Mucosa of gallbladder (tissue), 1 donor: Measurements from ENCODE around the gene C1orf226. TPM values are rescaled to one million over a fixed set of nuclear protein-coding genes. Genes with fewer than 3 reads are reported as not detected.
"Not testable (repeated sequence)": the region's sequence is repeated elsewhere in the genome, so short reads cannot be mapped to it uniquely, and the experiment has no call there.

Source experiments
- DNase-seq: peaks from one replicate; pipeline ENCODE4 v3.0.0-alpha.2; 2020; ENCODE audit warnings: low spot score
- total RNA-seq: library from RNA; stranded (reverse); gene quantifications from one replicate; pipeline ENCODE4 v1.2.1, GENCODE V29; 2021
- donor health status: DM: no; HTN: no; CAD: no.

The C1orf226 gene, protein sequence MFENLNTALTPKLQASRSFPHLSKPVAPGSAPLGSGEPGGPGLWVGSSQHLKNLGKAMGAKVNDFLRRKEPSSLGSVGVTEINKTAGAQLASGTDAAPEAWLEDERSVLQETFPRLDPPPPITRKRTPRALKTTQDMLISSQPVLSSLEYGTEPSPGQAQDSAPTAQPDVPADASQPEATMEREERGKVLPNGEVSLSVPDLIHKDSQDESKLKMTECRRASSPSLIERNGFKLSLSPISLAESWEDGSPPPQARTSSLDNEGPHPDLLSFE
- 31.4 TPM for total RNA-seq

DNA sequence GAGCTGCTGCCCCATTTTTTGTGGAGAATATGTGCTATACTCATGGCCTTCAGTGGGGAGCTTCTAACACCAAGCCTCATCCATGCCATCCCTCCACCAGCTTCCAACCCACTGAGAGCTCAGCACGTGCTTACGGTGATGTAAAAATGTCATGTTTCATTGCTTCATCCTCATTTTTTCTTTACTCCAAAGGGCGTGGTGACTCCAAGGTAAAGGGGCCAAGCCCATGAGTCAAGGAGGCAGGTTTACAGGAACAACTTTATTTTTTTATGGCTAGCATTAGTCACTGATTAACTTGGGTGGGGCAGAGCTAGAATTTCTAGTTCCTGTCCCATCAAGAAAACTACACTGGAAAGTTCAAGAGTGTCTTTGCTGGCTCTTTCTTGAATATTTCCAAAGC, at the start of gene C1orf226:
C1orf226 (plus strand) TSS at position 346 of the 400 bp plus-strand sequence. CDS start 174 bp downstream, outside the sequence.
- DNase-seq = peak; percentile 51

DNA sequence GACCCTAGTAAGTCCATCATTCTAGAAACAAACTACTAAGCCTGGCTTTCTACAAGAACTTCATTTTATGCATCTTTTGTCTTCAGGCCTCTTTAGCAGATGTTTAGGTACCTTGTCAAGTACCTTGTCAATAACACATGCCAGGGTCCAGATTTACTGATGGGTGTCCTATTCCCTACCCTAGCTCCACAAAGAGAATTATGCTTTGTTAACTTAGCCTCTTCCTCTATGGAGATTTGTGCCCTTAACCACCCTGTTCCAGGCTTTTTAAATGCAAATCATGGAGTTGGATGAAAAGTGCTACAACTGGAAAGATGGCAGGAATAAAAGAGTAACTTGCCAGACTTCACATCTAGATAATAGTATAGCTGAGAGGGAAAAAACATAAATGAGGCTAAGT, 47.5 kb upstream of the C1orf226 start:
- DNase-seq = no peak

DNA sequence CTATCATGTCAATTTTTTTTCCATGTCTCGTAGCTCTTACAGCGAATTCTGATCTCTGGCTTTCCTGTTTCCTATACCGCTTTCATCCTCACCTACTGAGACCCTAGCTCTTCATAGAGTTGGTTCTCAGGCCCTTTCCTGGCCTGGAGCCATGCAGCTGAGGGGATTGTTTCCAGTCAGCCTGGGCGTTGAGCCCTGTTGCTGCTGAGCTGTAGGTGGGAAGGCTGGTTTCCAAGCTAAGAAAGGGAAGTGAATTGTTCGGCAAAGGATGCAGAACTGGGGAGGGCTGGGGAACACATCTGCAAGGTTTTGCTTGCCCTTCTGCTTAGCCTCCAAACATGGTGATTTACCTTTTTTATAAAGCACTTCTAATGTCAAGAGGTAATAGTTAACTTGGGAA, 46.4 kb upstream of the C1orf226 start:
- DNase-seq = no peak

DNA sequence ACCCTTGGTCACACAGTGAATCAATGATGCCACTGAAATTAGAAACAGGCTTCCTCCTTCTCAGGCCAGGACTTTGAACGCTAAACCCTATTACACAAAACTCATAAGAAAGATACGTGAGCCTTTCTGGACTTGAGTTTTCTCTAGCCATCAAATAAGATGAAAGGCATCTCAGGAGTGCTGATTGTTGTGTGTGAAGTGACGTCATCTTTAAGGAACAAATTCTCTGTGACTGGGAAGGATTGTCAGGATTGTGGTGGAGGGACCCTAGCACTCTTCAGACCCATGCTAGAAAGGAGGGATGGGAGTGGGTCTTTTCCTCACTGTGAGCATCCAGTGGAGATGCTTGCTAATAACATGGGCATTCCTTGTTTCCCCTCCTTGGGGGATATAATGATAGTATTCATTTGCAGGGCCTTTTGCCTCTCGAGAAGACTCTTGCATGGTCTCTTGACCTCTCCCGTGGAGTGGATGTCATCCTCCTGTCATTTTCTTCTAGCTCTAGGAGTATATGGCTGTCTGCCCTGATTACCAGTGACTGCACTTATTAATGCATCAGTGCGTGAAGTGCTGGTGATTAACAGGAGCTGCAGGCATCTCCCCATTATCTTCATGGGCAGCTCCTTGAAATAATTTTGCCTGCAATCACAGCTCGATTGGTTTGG, 44.8 kb upstream of the C1orf226 start:
- no peak for DNase-seq

- no peak for DNase-seq
These were observed 39.0 kb upstream of the C1orf226 start for GRCh38 chr1:162342452-162342983.

DNA sequence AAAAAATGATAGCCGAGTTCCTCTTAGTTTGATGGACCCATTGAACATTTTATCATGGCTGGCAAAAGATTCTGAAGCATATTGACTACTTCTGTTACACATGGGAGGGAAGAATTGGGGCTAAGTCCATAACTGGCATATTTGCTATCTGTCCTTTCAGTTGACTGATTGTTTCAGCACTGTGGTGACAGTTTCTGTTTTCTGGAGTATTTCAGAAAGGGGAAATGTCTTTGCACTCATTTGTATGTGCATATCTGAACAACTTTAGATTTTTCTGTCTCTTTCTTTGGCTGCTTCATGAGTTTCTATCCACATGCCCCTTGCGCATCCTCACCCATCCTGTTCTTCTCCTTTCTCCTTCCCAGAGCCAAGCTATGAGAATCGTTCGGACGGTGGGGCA, 38.1 kb upstream of the C1orf226 start:
- DNase-seq = no peak

DNA sequence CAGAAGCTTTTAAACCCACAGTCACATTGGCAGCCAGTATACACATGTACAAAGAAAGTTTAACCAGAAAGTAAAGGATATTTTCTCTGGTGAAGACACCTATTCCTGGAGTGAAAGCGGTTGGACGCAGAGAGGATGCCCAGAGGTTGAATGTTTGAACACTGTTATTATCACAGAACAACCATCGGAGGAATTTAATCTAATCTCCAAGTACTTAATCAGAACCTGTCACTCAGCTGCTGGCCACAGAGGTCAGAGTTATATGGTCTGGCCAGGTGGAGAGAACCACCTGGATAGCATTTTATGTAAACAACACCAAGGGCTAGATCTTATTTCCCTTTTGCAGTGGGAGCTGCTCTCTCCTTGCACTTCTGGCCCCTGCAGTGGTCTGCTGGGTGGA, 34.2 kb upstream of the C1orf226 start:
- DNase-seq = no peak

DNA sequence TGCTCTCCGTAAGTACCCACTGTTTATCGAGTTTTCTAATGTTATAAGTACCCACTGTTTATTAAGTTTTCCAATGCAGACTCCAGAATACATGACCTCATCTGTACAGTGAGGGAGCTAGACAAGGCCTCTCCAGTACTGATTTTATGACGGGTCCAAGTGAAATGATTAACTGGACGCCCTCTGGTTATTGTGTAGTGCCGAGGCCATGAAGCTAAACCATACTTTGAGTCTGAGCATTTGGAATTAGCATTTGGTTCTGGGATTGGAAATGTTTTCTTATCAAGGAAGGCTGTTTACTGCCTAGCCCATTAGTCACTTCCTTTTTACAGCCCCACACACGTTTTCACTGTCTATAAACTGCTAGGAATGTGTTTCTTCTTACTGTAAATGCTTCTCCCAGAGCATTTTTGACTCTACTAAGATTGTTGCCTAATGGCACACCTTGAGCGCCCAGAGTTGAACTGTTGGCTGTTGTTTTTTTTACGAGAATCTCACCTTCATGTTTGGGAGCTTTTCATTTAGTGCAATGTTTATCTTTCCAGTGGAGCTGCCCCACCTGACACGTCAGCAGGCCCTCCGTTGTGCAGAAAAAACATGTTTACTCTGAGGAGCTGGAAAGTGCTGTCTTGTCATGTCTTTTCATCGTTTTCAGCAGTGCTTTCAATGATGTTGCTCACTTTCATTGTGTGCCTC, 31.7 kb upstream of the C1orf226 start:
- DNase-seq = no peak

GRCh38 chr1:162351246-162351842, 30.2 kb upstream of the C1orf226 start:
- no peak for DNase-seq

GRCh38 chr1:162351874-162352273, 29.7 kb upstream of the C1orf226 start:
- not testable (repeated sequence) for DNase-seq

DNA sequence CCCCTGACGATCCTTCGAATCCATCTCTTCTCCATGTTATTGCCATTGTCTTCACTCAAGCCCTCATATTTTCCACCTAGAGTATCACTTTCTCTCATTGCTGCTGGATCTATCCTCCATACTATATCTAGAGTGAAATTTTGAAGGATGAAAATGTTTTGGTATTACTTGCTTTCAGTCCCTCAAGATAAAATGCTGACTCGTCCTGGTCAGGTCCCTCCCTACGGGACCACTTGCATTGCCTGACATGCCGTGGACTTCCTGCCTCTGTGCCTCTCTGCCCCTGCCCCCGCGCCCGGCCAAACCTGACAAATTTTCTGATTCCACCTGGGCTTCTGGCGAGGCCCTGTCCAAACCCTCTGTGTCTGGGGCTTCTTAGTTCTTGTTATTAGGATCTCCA, 28.4 kb upstream of the C1orf226 start:
- DNase-seq = no peak

DNA sequence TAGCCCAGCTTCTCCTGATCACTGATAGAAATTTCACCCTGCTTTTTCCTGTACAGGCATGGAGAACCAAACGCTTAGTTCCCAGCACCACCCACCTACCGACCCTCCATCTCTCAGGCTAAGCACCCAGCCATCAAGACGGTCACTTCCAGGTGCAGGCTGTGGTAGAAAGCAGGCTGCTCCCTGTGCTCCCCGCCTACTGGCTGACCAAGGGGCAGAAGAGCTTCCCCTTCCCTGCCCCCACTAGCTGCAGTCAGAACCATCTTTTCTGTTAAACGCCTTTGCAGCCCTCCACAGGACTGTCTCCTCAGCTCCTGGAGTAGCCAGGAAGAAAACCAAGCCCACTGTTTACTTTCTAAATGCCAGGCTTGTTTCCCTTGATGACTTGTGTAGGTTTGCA, 27.8 kb upstream of the C1orf226 start:
- DNase-seq = no peak

GRCh38 chr1:162357681-162358266, 23.8 kb upstream of the C1orf226 start:
- DNase-seq = peak; percentile 22

DNA sequence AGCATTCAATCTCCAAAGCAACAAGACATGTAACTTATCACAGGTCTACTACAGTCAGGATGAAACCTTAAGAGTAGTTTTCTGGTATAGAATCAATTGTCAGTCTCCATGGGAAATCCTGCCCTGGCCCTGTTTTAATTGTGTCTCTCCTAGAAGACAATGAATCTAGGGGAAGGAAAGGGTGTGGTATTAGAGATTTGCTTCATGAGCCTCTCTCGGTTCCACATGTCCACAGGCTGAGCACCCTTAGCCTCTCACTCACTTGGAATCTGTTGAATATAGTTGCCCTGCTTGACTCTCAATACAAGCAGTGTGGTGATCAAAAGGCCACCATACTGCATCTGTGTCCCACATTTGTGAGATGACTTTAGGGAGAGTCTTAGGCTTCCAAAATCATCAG, 22.6 kb upstream of the C1orf226 start:
- DNase-seq = no peak

GRCh38 chr1:162359523-162360236, 21.8 kb upstream of the C1orf226 start:
- DNase-seq = no peak

GRCh38 chr1:162360237-162360873, 21.2 kb upstream of the C1orf226 start:
- DNase-seq = no peak

GRCh38 chr1:162360874-162361260, 20.7 kb upstream of the C1orf226 start:
- no peak for DNase-seq

DNA sequence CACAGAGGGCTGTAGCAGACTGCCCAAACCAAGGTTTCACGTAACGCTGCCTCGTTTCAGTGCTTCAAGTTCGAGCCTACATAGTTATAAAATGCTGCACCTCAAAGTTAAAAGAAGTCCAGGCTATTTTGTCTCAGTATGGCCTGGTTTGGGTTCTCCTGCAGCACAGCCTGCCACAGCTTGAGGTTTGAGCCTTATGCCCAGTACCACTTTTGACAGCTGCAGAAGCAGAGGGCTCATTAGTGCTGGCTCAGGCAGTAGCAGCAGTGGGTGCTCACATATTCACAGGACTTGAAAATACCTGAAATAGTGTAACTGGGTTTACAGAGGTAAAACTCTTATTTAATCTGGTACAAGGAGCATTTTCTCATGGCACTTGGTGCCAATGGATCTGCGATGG, 20.2 kb upstream of the C1orf226 start:
- DNase-seq = no peak

- no peak for DNase-seq
These were observed 17.7 kb upstream of the C1orf226 start for GRCh38 chr1:162363823-162364222.

DNA sequence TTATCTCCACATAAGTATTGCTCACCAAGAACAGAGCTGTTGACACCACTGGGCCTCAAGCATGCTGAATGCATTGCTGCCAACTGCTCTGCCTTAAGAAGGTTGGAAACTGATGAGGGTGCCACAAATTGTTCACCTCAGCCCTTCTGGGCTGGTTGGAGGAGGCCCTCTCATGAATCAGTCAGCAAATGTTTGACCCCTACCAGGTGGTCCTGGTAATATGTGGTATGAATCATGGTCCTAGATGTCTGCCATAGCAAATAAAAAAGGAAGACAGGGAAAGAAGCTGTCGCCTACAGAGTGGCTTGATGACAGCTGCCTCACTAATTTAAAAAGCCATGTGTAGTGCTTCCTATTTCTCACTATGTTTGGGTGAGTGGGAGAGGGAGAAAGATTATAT, 17.0 kb upstream of the C1orf226 start:
- DNase-seq = no peak
